22Rv1 (cell line): ENCODE data around the gene HDAC5.

Experiments
- CTCF ChIP-seq: fragments of 450-650 bp; IDR thresholded peaks from 2 replicates; pipeline ENCODE4 v1.5.1; 2017; ENCODE audit warnings: mild to moderate bottlenecking
- ZFX ChIP-seq: fragments of 450-650 bp; IDR thresholded peaks from 2 replicates; pipeline ENCODE4 v1.6.1; 2017; ENCODE audit warnings: antibody characterized with exemption, borderline replicate concordance

- no peak for TF ChIP-seq CTCF
- TF ChIP-seq ZFX: no peak
Observed at GRCh38 chr17:44067545-44067940, 55.9 kb downstream of the HDAC5 start.
